GM21381 (cell line): Measurements from ENCODE around the gene INTS11.
A peak's percentile ranks its signal among the peaks of the same experiment; 100 is the strongest.

ENCODE experiments used
- ATAC-seq: cut with Tn5 transposase; IDR thresholded peaks from one replicate; pipeline ENCODE4 v1.9.1; 2021; ENCODE audit warnings: mild to moderate bottlenecking, moderate library complexity; ENCODE audit not compliant: unreplicated experiment

INTS11 gene

DNA sequence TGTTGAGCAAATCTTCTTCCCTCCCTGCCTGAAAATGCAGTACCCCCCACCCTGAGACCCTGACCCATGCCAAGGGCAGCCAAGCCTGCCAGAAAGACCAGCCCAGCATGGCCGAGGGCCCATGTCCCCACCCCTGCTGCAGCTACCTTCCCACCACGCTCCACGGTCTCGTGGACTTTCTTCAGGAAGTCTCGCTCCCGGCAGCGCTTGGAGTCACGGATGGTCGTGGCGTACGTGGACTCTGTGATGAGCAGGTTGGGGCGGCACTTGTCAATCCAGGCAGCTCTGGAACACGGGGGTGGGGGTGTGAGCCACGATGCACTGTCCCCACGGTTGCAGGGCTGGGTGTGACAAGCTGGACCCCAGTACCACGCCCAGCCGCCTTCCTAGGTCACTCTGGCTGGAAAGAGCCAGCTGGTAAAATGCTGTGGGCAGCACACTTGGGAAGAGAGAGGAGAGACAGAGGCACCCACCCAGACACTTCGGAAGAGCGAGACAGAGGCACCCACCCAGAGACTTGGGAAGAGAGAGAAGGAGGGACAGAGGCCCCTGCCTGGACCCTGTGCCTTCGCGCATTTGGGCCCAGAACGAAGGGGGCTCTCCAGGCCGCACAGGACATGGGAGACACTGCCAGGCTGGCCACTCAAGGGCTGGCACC lies 9.7 kb downstream of the INTS11 start:
- no peak for ATAC-seq

DNA sequence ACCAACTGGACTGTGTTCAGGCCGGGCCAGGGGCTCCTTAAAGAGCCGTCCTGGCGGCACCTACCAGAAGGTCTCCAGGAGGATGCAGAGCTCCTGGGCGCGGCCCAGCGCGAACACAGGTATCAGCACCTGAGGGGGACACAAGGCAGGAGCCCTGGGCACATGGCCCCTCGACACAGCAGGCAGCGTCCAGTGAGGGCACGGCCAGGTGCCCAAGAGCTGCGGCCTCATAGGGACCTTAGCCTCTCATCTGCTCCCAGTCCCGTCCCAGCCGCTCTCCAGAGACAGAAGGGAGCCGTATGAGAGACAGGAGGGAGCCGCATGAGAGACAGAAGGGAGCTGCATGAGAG lies 10.2 kb downstream of the INTS11 start:
- no peak for ATAC-seq

DNA sequence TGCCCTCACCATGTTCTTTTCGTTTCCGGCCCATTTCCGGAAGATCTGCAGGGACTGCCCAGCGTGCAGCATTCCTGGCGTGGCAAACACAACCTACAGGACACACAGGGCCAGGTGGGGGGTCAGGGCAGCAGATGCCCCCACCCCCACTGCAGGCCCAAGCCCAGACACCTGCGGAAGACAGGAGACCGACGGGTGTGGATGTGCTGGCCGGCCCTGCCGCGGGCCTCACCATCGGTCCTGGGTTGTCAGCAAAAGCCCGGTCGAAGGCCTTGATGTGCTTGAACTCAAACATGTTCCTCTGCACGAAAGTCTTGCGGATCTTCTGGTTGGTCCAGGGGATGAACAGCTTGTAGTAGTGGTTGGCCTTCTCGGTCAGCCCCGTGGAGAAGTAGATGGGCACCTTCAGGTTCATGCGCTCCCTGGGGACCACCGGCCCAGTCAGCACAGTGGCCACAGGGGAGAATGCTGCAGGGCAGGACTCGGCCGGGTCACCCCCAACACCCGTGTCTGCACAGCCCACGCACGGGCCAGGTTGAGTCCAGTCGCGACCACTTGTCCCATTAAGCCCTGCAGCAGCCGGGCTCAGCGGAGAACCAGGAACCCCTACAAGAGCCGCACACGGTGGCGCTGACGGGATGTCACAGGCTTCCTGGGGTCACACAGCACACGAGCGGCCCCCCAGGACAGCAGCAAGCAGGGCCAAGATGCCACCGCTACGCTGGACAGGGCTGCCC lies 10.8 kb downstream of the INTS11 start:
- ATAC-seq, result no peak

DNA sequence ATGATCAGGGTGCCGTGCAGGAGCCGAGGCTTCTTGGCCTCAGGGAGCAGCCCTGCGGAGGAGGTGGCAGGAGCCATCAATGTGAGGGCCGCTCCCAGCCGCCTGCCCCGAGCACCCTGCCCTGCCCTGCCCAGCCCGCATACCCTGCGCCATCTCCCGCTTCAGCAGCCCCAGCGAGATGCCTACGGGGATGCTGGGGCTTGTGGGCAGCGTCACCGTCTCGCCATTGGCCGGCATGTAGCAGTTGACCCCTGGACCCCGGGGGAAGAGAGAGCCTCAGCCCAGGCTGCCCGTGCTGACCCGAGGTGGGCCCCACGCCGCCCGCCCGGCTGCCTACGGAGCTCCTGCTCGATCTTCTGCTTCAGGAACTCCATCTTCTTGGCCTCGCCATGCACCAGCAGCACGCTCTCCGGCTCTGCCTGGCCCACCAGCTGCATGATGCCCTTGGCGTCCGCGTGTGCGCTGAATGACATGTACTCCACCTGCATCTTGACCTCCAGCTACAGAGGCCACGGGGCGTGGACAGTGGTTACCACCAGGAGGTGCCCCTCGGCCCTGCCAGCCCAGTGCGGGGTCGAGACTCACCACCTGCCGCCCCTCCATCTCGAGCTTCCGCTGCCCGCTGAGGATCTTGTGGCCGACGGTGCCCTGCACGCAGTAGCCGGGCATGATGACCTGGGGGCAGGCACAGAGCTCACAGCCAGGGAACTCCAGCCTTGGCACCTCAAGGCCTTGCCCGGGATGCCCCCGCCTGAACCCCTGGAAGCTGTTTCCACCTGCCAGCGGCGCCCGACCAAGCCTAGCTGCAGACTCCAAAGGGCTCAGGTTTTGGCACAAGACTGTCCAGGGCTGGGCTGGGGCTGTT lies 11.8 kb downstream of the INTS11 start:
- no peak for ATAC-seq

DNA sequence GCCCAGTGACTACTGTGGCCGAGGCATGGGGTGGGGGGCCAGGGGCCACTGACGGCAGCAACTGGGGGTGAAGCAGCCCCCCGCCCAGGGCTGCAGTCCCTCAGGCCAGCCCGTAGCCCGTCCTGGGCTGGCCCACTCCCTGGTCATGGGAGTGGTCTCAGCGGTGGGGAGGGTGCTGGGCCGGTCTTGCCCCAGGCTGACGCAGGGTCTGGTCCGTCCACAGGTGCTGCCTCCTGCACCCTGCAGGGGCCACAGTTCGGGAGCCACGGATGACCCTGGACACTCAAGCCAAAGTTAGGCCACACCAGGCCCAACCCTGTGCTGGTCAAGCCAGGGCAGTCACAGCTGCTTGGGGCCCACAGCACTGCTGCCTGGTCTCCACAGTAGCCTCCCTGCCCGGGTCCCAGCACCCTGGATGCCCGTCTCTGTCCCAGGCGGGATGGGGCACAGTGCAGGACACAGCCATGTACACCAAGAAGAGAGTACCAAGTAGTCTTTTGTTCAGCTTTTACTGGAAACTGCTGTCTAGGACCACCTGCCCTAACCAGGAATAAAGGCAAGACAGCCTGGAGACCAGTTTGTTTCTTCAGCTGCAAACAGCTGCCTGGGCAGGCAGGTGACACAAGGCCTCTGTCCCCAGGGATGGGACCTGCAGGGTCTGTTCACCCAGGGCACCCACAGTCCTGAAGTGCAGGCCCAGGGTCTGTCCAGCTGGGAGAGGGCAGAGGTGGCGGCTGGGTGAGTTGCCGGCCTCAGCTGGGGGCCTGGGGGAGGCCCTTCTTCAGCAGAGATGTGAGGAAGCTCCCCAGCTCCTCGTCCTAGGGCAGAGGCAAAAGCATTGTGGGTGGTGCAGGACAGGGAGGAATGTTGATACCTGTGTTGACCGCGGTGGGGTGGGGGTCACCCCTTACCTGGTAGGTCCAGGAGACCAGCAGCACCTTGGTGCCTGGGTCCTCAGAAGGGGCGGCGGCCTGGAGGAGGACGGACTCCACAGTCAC lies 13.1 kb downstream of the INTS11 start:
- no peak for ATAC-seq

- ATAC-seq, result no peak
These were observed 13.9 kb downstream of the INTS11 start for GRCh38 chr1:1310476-1311053.

GRCh38 chr1:1310109-1310385 lies 14.4 kb downstream of the INTS11 start:
- no peak for ATAC-seq

- no peak for ATAC-seq
These were observed 15.0 kb downstream of the INTS11 start for GRCh38 chr1:1309251-1310108.

GRCh38 chr1:1308756-1309250 lies 15.7 kb downstream of the INTS11 start:
- no peak for ATAC-seq

GRCh38 chr1:1307923-1308755 lies 16.3 kb downstream of the INTS11 start, which contains the start of the genes ACAP3 and PUSL1:
Gene ACAP3, minus strand, starts transcription at chr1:1307930. Its CDS starts 115 bp downstream, at chr1:1307815.
Gene PUSL1, plus strand, starts transcription at chr1:1308597. Its CDS starts 47 bp downstream, at chr1:1308644.
- peak; percentile 58 for ATAC-seq

GRCh38 chr1:1307261-1307922 lies 17.1 kb downstream of the INTS11 start:
- ATAC-seq, result peak; percentile 1

GRCh38 chr1:1306661-1307260 lies 17.7 kb downstream of the INTS11 start:
- no peak for ATAC-seq

- ATAC-seq, result no peak
These were observed 18.3 kb downstream of the INTS11 start for GRCh38 chr1:1306070-1306660.

DNA sequence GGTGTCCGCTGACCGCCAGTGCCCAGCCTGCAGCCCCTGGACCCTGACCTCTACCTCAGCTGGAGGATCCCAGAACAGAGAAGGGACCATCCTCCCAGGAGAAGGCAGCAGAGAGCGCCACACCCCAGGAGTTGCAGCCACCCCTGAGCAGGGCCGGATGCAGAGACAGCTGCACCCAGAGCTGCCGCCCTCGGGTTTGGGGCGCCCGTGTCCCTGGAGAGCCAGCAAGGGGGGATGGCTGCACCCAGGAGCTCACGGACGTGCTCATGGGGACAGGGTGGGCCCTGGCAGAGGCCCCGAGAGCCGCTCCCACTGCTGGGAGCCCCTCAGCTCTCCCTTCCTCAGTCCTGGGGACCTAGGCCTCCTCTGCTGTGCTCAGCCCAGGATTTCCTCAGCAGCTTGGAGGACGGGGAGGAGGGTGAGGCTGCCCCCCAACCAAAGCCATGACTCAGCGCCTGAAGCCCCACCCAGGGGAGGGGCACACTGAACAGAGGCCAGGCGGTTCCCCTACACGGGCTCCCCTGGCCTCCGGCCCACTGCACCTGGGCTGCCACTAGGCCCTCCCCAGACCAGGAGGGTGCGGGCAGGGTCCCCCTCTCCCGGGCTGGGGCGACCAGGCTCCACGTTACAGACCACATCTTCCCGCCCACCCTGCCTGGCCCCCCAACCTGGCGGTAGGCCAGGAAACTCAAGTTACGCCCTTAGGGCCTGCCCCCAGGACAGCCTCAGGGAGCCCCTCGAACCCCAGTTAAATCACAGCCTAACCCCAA lies 19.0 kb downstream of the INTS11 start:
- ATAC-seq, result no peak

DNA sequence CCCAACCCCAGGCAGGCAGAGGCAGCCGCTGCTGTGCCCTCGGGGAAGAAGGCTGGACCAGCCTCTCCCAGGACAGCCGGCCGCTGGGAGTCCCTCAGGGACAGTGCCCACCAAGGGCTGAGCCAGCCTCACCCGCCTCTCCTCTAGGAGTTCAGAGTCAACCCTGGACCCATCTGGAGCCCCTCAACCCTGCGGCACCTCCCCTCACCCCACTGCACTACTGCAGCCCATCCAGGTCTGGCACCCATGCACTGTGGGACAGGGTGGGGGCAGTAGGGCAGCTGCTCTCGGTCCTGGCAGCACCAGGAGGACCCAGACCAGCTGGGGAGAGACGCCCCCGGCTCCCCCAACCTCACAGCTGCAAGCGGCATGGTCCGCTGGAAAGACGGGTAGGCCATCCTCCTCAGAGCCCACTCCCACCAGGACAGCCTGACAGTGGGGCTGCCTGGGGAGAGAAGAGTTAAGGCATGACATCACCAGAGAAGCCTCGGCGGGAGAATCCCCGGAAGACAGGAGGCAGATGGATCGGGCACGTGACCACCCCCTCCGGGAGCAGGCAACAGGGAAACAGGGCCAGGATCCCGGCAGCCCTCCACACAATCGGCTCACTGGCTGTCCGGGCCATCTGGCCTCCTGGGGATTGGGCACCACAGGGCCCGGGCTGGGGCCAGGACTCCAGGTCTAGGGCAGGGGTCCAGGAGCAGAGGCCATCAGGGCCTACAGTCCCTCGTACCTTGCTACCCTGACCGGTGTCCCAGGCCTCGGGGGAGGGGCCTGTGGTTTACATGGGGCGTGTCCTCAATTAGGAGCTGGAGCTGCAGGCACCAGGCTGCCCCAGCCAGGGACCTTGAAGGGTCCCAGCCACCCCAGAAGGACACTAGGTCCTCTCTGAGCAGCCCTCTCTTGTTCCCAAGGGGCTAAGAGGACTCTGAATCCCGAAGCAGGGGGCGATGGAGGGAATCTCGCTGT lies 19.8 kb downstream of the INTS11 start:
- ATAC-seq, result no peak
